GM18858 (cell line): ENCODE measurements around the gene TSEN2.

ENCODE experiments used
- ATAC-seq: cut with Tn5 transposase; IDR thresholded peaks from one replicate; pipeline ENCODE4 v1.9.1; 2021; ENCODE audit not compliant: unreplicated experiment

TSEN2 gene

DNA sequence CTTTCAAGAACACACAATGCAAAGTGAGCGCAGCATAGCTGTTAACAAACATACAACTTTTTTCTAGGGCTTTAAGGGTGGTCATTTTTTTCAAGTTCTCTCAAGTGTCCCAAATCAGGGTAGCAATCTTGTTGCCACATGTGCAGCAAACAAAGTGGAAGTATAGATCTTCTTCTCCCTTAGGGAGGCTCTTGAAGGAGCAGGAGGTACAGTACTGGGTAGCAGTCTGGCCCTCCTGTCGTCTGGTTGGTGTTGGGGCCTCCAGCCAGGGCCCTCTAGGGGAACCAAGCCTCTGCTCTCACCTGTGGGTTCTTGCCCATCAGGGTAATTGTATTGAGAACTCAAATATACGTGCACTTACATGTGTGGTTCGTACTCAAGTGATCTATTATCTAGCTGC lies 98.5 kb downstream of the TSEN2 start:
- no peak for ATAC-seq
